Activated T-helper 1 cell treated with anti-CD3 and anti-CD28 coated beads, Interleukin-12 subunit alpha, Interleukin-12 subunit beta, Interleukin-2, Interleukin-4 antibody, amounts not matched to agents 30 ng/mL and 10 ng/mL and 1 ng/mL, durations not matched to agents 14 hours and 24 hours and 36 hours (primary cell): ENCODE measurements around the gene TRIM21. TPM values are rescaled to one million over a fixed set of nuclear protein-coding genes. Genes with fewer than 3 reads are reported as not detected.
"Not testable (repeated sequence)": the region's sequence is repeated elsewhere in the genome, so short reads cannot be mapped to it uniquely, and the experiment has no call there.

Experiments used
- DNase-seq: peaks from one replicate; pipeline ENCODE4 v3.0.0; 2021; ENCODE audit warnings: low spot score
- H3K27ac Mint-ChIP-seq: one replicate; pipeline ENCODE4 v1.8.0; 2021; ENCODE audit warnings: mild to moderate bottlenecking, mixed read lengths
- H3K27me3 Mint-ChIP-seq: one replicate; pipeline ENCODE4 v1.8.0; 2022; ENCODE audit warnings: mild to moderate bottlenecking, moderate library complexity, mixed read lengths; ENCODE audit not compliant: insufficient read depth
- H3K36me3 Mint-ChIP-seq: one replicate; pipeline ENCODE4 v1.8.0; 2021; ENCODE audit warnings: low read depth, mixed read lengths
- H3K4me1 Mint-ChIP-seq: one replicate; pipeline ENCODE4 v1.8.0; 2021; ENCODE audit warnings: low read depth, mixed read lengths
- H3K4me3 Mint-ChIP-seq: one replicate; pipeline ENCODE4 v1.8.0; 2021; ENCODE audit warnings: mild to moderate bottlenecking, moderate library complexity, mixed read lengths
- H3K9me3 Mint-ChIP-seq: one replicate; pipeline ENCODE4 v1.8.0; 2021; ENCODE audit warnings: mixed read lengths
- intact Hi-C: fragments of 100-400 bp; cut with micrococcal nuclease; formaldehyde crosslinking; loops from one replicate; pipeline ENCODE4 v1.15.1; 2024
- total RNA-seq: library from RNA; stranded (reverse); gene quantifications from 2 replicates; pipeline ENCODE4 v1.2.3, GENCODE V29; 2022

The TRIM21 gene
- total RNA-seq, 1 donor from 2014 or later = 31.6 TPM

GRCh38 chr11:4375431-4376140, 17.9 kb downstream of the TRIM21 start:
- intact Hi-C loops = loop anchor here (2.0 to 5.0 kb wide), 2 partner anchors 17 to 162 kb away; partner anchors contain the start of gene TRIM21

GRCh38 chr11:4370166-4370565, 23.3 kb downstream of the TRIM21 start:
- H3K9me3 Mint-ChIP-seq = no peaks in the 10 kb centered on the region
- H3K27me3 Mint-ChIP-seq = no peaks in the 10 kb centered on the region
- DNase-seq = no peak
- no peaks in the 10 kb centered on the region for H3K4me1 Mint-ChIP-seq
- intact Hi-C loops = no loop called here
- no peak overlapping the region for H3K27ac Mint-ChIP-seq
- no peak overlapping the region for H3K4me3 Mint-ChIP-seq
- no peaks in the 10 kb centered on the region for H3K36me3 Mint-ChIP-seq

More at GRCh38 chr11:4375431-4376140, 17.9 kb downstream of the TRIM21 start:
- H3K9me3 Mint-ChIP-seq = no peaks in the 10 kb centered on the region
- DNase-seq = no peak
- no peaks in the 10 kb centered on the region for H3K27me3 Mint-ChIP-seq
- H3K4me1 Mint-ChIP-seq = no peaks in the 10 kb centered on the region
- no peak overlapping the region for H3K27ac Mint-ChIP-seq
- no peak overlapping the region for H3K4me3 Mint-ChIP-seq
- no peaks in the 10 kb centered on the region for H3K36me3 Mint-ChIP-seq

- peaks cover 2% of the 10 kb centered on the region for H3K27me3 Mint-ChIP-seq
- no peaks in the 10 kb centered on the region for H3K4me1 Mint-ChIP-seq
- H3K36me3 Mint-ChIP-seq = no peaks in the 10 kb centered on the region
- DNase-seq = no peak
- H3K9me3 Mint-ChIP-seq = no peaks in the 10 kb centered on the region
- intact Hi-C loops = no loop called here
- no peak within 1 kb of the TSS for H3K4me3 Mint-ChIP-seq
- no peak within 1 kb of the TSS for H3K27ac Mint-ChIP-seq
Measured at GRCh38 chr11:4368286-4368685, 25.2 kb downstream of the TRIM21 start, which contains the start of gene OR52B4. Gene OR52B4 (minus strand): TSS chr11:4368386. CDS start chr11:4368295, 91 bp downstream.

GRCh38 chr11:4348142-4348541, 45.4 kb downstream of the TRIM21 start:
- intact Hi-C loops, H3K36me3 Mint-ChIP-seq, H3K9me3 Mint-ChIP-seq, H3K4me3 Mint-ChIP-seq, H3K27me3 Mint-ChIP-seq, H3K27ac Mint-ChIP-seq, DNase-seq, H3K4me1 Mint-ChIP-seq: not testable (repeated sequence)

GRCh38 chr11:4345366-4345765, 48.1 kb downstream of the TRIM21 start:
- H3K27ac Mint-ChIP-seq, H3K36me3 Mint-ChIP-seq, intact Hi-C loops, H3K4me1 Mint-ChIP-seq, H3K27me3 Mint-ChIP-seq, H3K9me3 Mint-ChIP-seq, H3K4me3 Mint-ChIP-seq, DNase-seq: not testable (repeated sequence)

Other genes with a start within 250 kb of the TRIM21 start
- not detected in 2 replicates for gene OR52B4, start 25.3 kb downstream of the TRIM21 start, total RNA-seq
- not detected in 2 replicates for gene OR52K2, start 55.6 kb upstream of the TRIM21 start, total RNA-seq
- not detected in 2 replicates for gene OR52K1, start 88.9 kb upstream of the TRIM21 start, total RNA-seq
- not detected in 2 replicates for gene OR52M1, start 151.5 kb upstream of the TRIM21 start, total RNA-seq
- gene OR52I2, start 188.0 kb upstream of the TRIM21 start, total RNA-seq = not detected in 2 replicates
- gene OR52I1, start 200.3 kb upstream of the TRIM21 start, total RNA-seq = not detected in 2 replicates
- gene TRIM68, start 214.5 kb upstream of the TRIM21 start, total RNA-seq = 8.2 and 9.4 TPM in 2 replicates
- gene OR51D1, start 243.8 kb upstream of the TRIM21 start, total RNA-seq = not detected in 2 replicates